Activated CD8-positive, alpha-beta memory T cell treated with anti-CD3 and anti-CD28 coated beads, Interleukin-2, amount 50 U/mL, for 24 hours (primary cell): ENCODE measurements around the gene DLEC1.
"Not testable (repeated sequence)": the region's sequence is repeated elsewhere in the genome, so short reads cannot be mapped to it uniquely, and the experiment has no call there.

Experiments
- DNase-seq: peaks from one replicate; pipeline ENCODE4 v3.0.0-alpha.2; 2020; ENCODE audit errors: extremely low read depth

The DLEC1 gene

GRCh38 chr3:38018296-38019266 lies 20.4 kb upstream of the DLEC1 start:
- DNase-seq, result no peak

GRCh38 chr3:38019658-38020341 lies 19.2 kb upstream of the DLEC1 start:
- no peak for DNase-seq

- no peak for DNase-seq
These were observed 18.7 kb upstream of the DLEC1 start for GRCh38 chr3:38020342-38020726.

- no peak for DNase-seq
These were observed 17.8 kb upstream of the DLEC1 start for GRCh38 chr3:38021196-38021595.

GRCh38 chr3:38022301-38022700 lies 16.7 kb upstream of the DLEC1 start:
- DNase-seq, result no peak

- no peak for DNase-seq
These were observed 15.9 kb upstream of the DLEC1 start for GRCh38 chr3:38022896-38023709.

GRCh38 chr3:38026856-38027255 lies 12.2 kb upstream of the DLEC1 start:
- DNase-seq, result no peak

GRCh38 chr3:38027466-38028465 lies 11.2 kb upstream of the DLEC1 start:
- DNase-seq, result no peak

GRCh38 chr3:38028621-38029361 lies 10.2 kb upstream of the DLEC1 start:
- DNase-seq, result no peak

GRCh38 chr3:38029400-38030125 lies 9.4 kb upstream of the DLEC1 start, which contains the start of gene PLCD1:
TSS of gene PLCD1 (minus strand) at chr3:38029642. CDS start at chr3:38029539, 103 bp downstream.
- no peak for DNase-seq

GRCh38 chr3:38030126-38031021 lies 8.6 kb upstream of the DLEC1 start:
- DNase-seq, result no peak

GRCh38 chr3:38031022-38031994 lies 7.7 kb upstream of the DLEC1 start:
- DNase-seq, result no peak

GRCh38 chr3:38032328-38032865 lies 6.6 kb upstream of the DLEC1 start:
- DNase-seq, result no peak

GRCh38 chr3:38033586-38033985 lies 5.4 kb upstream of the DLEC1 start:
- DNase-seq, result not testable (repeated sequence)

GRCh38 chr3:38034335-38034734 lies 4.7 kb upstream of the DLEC1 start:
- DNase-seq, result not testable (repeated sequence)

- no peak for DNase-seq
These were observed 2.7 kb upstream of the DLEC1 start for GRCh38 chr3:38036286-38036685.

GRCh38 chr3:38036906-38037305 lies 2.1 kb upstream of the DLEC1 start:
- DNase-seq, result no peak
